ENCODE measurements around the gene CEACAM20.
A peak's percentile ranks its signal among the peaks of the same experiment; 100 is the strongest.
"Not testable (repeated sequence)": the region's sequence is repeated elsewhere in the genome, so short reads cannot be mapped to it uniquely, and the experiment has no call there.

The CEACAM20 gene

GRCh38 chr19:44476559-44477408 lies 52.7 kb downstream of the CEACAM20 start:
- no peak overlapping the region for H3K4me3 ChIP-seq (ENCODE audit: low read length)
- peak; percentile 6 for DNase-seq (ENCODE audit: low read depth)
- no peak for TF ChIP-seq CTCF (conservative IDR thresholded peaks at IDR 0.05; ENCODE audit: low read length)

GRCh38 chr19:44468730-44469129 lies 60.7 kb downstream of the CEACAM20 start:
- H3K4me3 ChIP-seq (ENCODE audit: low read length); DNase-seq (ENCODE audit: low read depth): not testable (repeated sequence)

- not testable (repeated sequence) for H3K4me3 ChIP-seq (ENCODE audit: low read length); DNase-seq (ENCODE audit: low read depth)
These were observed 66.7 kb downstream of the CEACAM20 start for GRCh38 chr19:44462600-44463286.

Measured in AG10803 (cell line).